Non-pigmented ciliary epithelial cell (primary cell): ENCODE measurements around the gene PLK5.
A peak's percentile ranks its signal among the peaks of the same experiment; 100 is the strongest.
"Not testable (repeated sequence)": the region's sequence is repeated elsewhere in the genome, so short reads cannot be mapped to it uniquely, and the experiment has no call there.

ENCODE experiments used
- DNase-seq: peaks from one replicate; pipeline ENCODE4 v3.0.0-alpha.2; 2010; ENCODE audit warnings: low read depth

The PLK5 gene

GRCh38 chr19:1507763-1508506 is 15.9 kb upstream of the PLK5 start:
- DNase-seq, result peak; percentile 77

DNA sequence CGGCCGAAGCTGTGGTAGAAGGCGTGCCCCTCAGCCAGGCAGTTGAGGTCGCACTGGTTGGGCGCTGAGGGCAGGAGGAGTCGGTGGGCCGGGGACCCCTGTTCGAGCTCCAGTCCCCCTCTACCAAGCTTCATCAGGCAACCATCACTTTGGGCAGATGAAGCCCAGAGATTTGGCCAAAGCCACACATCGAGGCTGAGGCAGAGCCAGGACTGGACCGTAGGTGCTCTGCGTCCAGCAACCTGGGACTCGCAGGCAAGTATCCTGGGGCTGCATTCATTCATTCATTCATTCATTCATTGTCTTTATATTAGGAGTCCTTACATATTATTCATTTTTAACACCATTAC is 15.4 kb upstream of the PLK5 start:
- DNase-seq, result no peak

DNA sequence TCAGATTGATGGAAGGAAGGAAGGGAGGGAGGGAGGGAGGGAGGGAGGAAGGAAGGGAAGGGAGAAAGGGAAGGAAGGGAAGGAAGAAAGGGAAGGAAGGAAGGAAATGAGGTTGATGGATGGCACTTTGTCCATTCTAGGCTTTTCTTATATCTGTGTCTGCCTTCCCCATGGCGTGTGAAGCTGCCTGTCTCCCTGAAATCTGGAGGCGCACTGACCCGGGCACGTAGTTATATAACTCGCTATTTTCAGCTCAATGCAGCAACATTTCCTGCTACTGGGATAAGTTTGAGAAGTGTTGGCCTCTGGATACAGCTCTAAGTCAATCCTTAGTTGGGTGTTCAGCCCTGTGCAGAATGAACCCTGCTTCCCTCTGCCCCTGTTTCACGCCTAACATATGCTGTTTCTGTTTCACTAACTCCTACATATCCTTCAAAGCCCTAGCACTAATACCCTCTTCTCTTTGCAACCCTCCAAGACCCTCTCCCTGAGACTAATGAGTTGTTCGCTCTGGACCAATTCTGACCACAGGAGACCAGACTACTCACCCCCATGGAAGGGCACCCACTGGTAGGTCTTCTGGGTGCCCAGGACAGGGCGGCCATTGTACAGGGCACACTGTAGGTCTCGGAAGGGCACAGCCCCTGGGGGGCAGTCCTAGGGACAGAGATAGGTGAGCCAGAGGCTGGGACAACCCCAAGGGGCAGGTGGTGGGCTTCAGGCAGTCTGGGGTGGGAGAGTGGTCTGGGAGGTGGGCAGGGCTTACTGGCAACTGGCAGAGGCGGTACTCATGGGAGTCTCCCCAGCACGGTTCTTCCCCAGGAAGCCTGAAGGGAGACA is 14.1 kb upstream of the PLK5 start:
- no peak for DNase-seq

GRCh38 chr19:1510442-1510806 is 13.5 kb upstream of the PLK5 start:
- DNase-seq, result no peak

GRCh38 chr19:1510807-1511206 is 13.1 kb upstream of the PLK5 start:
- DNase-seq, result no peak

DNA sequence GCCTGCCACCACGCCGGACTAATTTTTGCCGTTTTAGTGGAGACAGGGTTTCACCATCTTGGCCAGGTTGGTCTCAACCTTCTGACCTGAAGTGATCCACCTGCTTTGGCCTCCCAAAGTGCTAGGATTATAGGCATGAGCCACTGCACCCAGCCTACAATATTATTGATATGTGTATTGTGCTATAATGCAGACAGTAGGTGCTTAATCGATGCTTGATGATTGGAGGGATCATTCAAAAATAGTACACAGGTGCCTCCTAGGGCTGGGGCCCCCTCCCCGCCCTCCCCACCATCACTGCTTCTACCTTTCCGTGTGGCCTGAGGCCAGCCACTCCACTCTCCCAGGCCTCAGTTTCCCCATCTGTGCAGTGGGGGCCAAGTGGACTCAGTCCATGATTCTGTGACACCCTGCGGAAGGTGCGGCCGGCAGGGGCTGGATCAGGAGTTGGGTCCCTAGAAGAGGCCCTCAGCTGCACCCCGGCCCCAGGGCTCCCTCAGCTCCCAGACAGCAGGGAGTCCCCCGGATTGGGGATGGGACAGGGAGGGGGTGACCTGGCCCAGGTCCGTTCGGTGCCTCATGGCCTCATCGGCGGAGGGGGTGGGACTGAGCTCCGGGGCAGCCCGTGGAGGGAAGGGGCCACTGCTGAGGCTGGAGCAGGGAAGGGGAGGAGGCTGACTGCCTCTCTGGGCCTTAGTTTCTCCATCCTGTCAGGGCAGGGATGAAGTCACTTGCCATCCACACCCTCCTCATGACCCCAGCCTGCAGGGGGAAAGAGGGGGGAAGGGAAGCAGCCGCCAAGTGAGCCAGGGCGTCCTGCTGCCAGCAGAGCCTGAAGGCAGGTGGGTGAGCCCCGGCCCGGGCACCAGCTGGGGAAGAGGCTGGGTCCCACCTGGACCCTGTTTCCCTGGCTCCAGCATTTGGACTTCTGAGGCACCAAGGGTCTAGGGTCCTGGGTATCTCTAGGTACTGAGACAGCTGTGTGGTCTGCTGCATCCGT is 12.3 kb upstream of the PLK5 start:
- no peak for DNase-seq

GRCh38 chr19:1512671-1513498 is 11.0 kb upstream of the PLK5 start, which contains the start of gene ADAMTSL5:
TSS of gene ADAMTSL5 (minus strand) at chr19:1513019. CDS start at chr19:1510943, 2,076 bp downstream.
- DNase-seq, result no peak

DNA sequence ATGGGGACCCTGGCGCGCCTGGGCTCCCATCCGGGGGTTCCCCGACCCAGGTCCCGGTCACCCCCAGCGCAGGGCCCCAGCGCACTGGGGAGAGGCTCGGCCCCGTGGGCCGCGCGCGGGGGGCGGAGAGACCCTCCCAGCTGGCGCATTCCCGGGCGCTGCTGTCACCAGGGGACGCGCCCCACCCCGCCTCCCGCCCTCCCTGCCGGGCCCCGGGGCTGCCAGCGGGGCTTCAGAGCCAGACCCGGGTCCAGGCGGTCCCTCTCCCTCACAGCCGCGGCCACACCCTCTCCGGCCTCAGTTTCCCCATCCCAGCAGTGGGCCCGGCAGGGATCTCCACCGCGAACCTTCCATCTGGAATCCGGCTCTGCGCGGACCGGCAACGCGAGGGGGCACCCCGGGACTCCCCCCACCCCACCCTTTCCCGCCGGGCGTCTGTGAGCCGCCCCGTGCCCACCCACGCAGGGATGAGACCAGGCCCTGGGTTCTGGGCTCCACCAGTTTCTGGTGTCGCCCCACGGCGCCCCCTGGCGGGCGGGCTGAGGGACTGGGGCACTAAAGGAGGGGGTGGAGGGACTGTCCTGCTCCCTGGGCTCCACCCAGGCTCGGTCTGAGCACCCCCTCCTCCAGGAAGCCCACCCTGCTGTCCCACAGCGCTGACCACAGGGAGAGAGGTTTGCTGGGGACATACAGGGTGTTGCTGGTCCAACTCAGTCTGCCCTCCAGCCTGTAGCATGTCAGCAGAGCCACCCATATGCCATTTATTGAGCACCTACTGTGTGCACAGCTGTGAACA is 10.2 kb upstream of the PLK5 start:
- DNase-seq, result peak; percentile 4

GRCh38 chr19:1514295-1514661 is 9.6 kb upstream of the PLK5 start:
- DNase-seq, result no peak

DNA sequence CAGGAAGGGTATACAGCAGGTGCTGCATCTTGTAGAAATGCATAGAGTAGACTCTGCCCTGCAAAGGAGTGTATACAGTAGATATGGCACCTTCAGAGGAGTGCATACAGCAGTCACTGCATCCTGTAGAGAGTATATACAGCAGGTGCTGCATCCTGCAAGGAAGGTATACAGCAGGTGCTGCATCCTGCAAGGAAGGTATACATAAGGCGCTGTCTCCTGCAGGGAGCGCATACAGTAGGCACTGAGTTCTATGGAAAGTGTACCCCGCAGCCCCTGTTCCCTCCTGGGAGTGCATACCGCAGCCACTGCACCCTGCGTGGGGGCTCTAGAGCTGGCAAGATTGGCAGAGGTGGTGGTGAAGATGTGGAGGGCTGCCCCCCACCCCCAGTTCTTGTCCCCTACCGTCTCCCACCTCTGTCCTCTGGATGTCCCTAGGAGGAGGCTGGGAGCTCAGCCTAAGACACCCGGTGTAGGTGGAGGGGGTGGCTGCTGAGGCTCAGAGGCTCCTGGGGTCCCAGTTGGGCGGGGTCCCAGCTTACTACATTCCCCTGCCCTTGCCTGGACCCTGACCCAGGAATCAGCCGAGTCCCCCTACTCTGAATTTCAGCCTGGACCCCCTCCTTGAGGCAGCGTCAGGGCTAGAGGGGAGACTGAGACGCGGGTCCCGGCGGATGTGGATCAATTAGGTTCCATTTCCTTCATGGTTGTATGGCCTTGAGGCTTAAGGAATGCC is 8.7 kb upstream of the PLK5 start:
- DNase-seq, result no peak

- no peak for DNase-seq
Observed at GRCh38 chr19:1516395-1516753, 7.5 kb upstream of the PLK5 start.

GRCh38 chr19:1518471-1518870 is 5.4 kb upstream of the PLK5 start:
- DNase-seq, result no peak

DNA sequence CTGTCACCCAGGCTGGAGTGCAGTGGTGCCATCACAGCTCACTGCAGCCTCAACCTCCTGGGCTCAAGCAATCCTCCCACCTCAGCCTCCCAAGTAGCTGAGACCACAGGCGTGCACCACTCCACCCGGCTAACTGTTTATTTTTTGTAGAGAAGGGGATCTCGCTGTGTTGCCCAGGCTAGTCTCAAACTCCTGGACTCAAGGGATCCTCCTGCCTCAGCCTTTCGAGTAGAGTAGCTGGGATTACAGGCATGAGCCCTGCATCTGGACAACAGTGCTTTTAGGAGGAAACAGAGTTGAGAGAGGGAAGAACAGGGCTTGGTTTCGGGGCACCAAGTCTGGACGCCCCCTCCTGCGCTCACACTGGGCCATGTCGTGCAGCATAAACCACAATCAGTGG is 4.1 kb upstream of the PLK5 start:
- not testable (repeated sequence) for DNase-seq

- no peak for DNase-seq
Observed at GRCh38 chr19:1520203-1520780, 3.6 kb upstream of the PLK5 start.

- DNase-seq, result no peak
Observed at GRCh38 chr19:1521636-1522035, 2.2 kb upstream of the PLK5 start.

DNA sequence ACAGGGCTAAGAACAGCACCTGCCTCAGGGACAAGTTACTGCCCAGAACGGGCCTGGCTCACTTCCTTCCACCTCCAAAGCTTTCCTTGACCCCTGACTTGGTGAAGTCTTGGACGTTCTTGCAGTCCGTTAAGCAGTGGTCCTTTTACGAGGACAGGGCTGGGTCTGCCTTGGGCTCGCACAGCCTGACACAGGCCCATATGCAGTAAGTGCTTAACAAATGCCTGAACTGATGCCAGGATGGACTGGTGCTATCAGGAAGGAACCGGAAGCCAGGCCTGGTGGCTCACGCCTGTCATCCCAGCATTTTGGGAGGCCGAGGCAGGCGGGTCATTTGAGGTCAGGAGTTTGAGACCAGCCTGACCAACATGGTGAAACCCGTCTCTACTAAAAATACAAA is 1.8 kb upstream of the PLK5 start:
- DNase-seq, result no peak

- DNase-seq, result no peak
Observed at GRCh38 chr19:1522838-1523237, 1.0 kb upstream of the PLK5 start.

- no peak for DNase-seq
Observed at GRCh38 chr19:1524287-1524971, 552 bp downstream of the PLK5 start.

DNA sequence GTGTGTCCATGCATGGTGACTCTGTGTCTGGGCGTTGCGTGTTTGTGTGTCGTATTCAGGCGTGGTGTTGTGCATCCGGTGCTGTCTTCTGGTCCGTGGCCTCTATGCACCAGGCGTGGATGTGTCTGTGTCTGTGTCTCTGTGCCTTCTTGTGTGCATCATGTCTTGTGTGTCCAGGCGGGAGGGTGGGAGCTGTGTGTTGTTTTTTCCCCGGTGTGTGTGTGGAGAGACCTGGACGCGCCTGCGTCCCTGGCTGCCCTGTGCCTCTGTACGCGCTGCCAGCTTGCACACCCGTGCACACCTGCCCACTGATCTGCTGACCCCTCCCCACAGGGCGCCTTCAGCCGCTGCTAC is 1.1 kb downstream of the PLK5 start:
- DNase-seq, result no peak
